ENCODE data around the gene DRC1.

DNA sequence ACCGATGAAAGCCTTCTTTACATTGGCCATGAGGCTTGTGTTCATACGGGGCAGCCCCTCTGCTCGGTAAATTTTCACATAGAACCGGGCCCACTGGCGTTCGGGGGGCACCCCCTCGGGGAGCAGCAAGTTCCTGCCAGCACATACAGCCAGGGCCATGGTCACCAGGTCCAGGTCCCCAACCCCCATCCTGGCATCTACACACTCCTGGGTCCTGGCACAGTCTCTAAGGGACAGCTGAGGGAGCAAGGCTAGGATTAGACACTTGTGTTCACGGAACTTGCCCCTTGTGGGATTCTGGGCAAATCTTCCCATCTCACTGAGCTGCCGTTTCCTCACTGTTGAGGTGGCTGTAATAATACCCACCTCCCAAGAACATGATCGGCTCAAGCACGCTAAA, 81.8 kb downstream of the DRC1 start:
- TF ChIP-seq, protein P1, sequence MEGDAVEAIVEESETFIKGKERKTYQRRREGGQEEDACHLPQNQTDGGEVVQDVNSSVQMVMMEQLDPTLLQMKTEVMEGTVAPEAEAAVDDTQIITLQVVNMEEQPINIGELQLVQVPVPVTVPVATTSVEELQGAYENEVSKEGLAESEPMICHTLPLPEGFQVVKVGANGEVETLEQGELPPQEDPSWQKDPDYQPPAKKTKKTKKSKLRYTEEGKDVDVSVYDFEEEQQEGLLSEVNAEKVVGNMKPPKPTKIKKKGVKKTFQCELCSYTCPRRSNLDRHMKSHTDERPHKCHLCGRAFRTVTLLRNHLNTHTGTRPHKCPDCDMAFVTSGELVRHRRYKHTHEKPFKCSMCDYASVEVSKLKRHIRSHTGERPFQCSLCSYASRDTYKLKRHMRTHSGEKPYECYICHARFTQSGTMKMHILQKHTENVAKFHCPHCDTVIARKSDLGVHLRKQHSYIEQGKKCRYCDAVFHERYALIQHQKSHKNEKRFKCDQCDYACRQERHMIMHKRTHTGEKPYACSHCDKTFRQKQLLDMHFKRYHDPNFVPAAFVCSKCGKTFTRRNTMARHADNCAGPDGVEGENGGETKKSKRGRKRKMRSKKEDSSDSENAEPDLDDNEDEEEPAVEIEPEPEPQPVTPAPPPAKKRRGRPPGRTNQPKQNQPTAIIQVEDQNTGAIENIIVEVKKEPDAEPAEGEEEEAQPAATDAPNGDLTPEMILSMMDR (IDR thresholded peaks at IDR 0.05; ENCODE audit: insufficient read depth, low read length) = no peak
- no peak for TF ChIP-seq POLR2AphosphoS5 (IDR thresholded peaks at IDR 0.05; ENCODE audit: low read depth)

All from HL-60 (cell line).